AG08395 (cell line): Measurements from ENCODE around the gene SKIC2.
A peak's percentile ranks its signal among the peaks of the same experiment; 100 is the strongest.
"Not testable (repeated sequence)": the region's sequence is repeated elsewhere in the genome, so short reads cannot be mapped to it uniquely, and the experiment has no call there.

ENCODE experiments used
- DNase-seq: peaks from one replicate; pipeline ENCODE4 v3.0.0; 2012; ENCODE audit warnings: mixed read lengths, low spot score

Gene SKIC2

DNA sequence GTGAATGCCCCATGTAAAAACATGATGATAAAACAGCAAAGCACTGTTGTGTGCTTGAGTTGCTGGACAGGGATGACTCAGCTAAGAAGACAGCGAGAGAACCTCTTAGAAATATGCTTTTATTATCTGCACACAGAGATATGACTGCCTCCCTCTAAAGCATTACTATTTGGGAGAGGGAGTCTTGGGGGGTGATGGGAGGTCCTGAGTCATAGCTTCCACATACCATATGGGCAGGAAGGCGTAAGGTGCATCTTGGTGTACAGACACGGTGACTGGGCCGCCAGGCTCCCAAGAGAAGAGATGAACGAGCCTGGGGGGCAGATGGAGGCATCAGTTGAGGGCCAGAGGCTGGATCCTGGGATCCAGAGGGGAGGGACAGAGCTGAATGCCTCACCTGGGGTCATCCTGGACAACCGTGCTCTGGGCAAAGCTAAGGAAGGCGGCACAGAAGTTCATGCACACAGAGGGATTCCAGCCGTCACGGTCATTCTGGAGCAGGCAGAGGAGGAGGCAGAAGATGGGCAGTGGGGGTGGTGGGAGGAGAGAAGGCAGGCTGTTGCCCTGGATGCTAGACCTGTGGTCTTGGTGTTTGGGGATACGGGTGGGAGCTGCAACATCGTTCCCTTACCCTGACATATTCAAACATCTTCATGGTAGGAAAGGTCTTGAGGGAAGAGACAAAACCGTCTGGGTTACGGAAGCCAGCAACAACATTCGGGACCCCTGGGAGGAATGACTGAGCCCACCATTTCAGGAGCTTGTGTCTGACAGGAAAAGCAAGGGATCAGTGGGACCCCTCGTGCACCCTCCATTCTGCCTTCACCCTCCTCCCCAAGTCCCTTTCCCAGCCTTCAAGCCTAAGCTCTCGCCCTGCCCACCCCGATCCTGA lies 11.0 kb downstream of the SKIC2 start:
- DNase-seq: peak; percentile 10

DNA sequence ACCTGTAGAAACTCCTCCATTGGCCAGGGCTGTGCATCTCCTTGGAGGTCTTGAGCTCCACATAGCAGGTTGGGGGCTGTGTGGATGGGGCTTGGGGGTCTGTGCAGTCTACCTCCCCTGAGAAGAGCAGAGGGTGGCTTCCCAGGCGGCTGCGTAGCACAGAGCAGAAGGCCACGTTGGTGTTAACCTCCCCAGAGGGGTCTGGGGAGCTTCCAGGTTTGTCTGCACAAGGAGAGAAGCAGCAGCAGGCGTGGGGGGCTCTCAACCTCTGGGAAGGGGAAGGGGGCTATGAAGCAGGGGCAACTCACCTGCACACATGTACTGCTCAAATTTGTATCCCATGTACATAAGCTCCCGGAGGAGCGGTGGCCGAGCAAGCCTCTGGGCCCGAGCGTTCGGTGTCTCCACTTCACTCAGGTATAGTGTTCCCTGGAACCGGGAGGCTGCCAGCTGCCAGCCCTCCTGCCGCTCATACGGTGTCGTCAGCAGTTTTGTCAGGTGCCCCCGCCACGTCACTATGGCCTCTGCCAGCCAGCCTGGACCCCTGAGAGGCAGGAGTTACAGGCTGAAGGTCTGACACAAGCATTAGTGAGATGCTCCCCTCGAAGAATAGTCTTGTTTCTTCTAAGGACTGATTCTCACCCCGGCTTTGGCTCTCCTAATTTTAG lies 11.8 kb downstream of the SKIC2 start:
- DNase-seq: no peak

DNA sequence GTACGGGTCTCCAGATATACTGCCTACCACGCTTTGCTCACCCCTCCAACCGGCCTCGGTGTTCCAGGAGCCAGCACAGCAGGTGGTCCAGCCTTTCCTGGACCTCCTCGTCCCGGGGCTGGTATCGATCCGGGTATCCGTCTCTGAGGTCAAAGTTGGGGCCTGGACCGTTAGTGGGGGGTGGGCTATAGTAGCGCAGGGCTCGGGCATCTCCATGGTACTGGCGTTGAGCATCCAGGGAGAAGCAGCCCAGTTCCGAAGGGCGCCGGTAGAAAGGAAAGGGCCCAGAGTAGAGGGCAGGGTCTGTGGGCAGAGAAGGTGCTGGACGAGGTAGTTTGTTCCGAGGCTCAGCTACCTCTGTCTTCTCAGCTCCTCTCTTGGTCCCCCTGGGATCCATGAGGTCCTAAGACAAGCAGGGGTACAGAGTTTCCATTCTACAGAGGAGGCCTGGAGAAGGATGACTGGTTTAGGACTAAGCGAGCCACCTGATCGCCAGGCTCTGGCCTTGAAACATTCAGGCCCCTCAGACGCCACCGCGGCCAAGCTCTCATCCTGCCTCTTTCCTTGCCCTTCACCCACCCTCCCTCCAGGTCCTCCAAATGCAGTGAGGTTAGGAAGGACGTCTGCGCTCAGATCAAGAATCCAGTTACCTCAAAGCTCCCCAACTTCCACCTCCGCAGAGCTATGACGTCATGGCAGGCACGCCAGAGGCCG lies 12.5 kb downstream of the SKIC2 start:
- no peak for DNase-seq

DNA sequence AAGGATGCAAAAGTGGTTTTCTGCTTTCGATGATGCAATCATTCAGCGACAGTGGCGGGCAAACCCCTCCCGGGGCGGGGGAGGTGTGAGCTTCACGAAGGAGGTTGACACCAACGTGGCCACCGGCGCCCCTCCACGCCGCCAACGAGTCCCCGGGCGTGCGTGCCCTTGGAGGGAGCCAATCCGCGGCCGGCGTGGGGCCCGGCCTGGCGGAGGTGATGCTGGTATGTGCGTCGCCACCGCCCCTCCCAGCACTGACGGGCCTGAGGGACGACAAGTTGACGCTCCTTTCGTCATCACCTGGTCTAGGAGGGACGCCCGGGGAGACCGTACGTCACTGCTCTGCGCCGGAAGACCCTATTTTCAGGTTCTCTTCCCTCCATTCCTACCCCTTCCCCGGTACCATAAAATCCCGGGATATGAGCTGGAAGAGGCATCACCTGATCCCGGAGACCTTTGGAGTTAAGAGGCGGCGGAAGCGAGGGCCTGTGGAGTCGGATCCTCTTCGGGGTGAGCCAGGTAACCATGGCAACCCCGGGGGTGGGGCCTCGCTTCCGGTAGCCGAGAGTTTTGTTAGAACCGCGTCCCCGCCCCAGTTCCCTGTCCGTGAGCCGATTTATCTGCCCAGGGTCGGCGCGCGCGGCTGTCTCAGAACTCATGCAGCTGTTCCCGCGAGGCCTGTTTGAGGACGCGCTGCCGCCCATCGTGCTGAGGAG lies 13.2 kb downstream of the SKIC2 start, which contains the start of gene DXO:
Gene DXO, minus strand, starts transcription at position 146 of the 716 bp plus-strand sequence. CDS start 463 bp downstream, outside the sequence.
- DNase-seq: peak; percentile 99

DNA sequence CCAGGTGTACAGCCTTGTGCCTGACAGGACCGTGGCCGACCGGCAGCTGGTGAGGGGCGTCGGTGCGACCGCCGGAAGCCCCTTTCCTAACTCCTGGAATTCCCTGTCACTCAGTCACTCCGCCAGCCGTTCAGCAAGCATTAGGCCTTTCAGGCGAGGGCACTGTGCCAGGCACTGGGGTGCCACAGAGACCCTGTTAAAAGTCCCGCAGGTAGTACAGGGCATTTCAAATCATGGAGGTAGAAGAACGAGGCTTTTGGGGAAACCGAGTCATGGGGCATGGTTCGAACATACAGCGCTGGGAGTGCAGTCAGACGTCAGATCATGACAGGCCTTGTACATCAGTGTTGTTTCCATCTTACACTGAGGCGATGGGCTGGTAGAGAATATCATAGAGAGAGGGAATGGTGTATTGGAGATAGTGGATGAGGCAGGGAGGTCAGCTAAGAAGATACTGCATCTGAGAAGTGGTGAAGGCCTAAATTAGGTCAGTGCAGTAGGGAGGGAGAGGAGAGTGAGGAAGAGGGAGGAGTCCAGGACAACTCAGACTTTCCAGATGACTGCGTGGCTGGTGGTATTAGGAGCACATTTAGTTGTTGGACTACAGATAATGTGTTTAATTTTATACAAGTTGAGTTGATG lies 13.9 kb downstream of the SKIC2 start:
- DNase-seq: peak; percentile 73

DNA sequence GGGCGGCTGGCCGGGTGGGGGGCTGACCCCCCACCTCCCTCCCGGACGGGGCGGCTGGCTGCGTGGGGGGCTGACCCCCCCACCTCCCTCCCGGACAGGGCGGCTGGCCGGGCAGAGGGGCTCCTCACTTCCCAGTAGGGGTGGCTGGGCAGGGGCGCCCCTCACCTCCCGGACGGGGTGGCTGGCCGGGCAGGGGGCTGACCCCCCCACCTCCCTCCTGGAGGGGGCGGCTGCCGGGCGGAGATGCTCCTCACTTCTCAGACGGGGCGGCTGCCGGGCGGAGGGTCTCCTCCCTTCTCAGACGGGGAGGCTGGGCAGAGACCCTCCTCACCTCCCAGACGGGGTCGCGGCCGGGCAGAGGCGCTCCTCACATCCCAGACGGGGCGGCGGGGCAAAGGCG lies 17.1 kb downstream of the SKIC2 start:
- not testable (repeated sequence) for DNase-seq

DNA sequence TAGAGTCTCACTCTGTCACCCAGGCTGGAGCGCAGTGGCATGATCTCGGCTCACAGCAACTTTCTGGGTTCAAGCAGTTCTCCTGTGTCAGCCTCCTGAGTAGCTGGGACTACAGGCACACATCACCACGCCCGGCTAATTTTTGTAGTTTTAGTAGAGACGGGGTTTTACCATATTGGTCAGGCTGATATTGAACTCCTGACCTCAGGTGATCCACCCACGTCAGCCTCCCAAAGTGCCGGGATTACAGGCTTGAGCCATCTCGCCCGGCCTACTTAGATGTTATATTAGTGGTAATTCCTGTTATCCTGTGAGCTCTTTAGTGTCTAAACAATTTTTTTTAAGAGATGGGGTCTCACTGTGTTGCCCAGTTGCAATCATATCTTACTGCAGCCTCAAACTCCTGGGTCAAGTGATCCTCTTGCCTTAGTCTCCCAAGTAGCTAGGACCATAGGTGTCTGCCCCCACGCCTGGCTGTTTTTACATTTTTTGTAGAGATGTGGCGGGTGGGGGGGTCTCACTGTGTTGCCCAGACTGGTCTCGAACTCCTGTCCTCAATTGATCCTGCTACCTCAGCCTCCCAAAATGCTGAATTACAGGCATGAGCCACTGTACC lies 18.9 kb downstream of the SKIC2 start:
- DNase-seq: no peak

DNA sequence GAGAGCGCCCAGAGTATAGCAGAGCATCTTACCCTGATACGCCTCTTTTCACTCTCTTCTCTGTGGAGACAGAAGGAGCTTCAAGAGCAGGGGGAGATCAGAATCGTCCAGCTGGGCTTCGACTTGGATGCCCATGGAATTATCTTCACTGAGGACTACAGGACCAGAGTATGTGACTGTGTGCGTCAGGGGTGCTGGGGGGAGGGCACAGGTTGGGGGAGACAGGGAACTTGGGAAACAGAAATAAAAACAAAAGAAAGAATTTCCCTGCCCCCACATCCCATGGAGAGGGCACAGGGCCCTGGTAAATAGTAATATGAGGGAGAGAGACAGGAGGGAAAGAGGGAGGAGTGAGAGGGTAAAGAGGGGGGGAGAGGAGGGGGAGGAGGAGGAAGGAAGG lies 19.9 kb downstream of the SKIC2 start:
- DNase-seq: no peak

DNA sequence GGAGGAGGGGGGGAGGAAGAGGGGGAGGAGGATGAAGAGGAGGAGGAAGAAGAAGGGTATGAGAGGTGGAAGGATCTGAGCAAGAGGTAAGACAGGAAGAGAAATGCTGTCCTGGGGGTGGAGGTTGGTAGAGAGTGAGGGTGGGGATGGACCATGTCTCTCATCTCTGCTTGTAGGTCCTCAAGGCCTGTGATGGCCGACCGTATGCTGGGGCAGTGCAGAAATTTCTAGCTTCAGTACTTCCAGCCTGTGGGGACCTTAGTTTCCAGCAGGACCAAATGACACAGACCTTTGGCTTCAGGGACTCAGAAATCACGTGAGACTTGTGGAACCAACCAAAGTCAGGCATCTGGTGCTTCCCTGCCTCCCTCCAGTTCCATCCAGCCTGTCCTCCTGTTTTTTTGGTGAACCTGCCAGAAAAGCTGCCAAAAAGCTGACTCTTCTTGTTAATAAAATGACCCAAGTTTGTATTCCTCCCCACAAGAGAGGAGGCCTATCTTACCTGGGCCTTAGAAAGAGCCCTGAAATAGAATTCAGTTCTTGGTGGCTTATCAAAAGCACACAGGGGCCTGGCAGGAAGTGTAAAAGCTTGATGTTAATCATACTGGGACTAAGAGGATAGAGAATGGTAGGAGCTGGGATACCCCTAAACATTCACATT lies 20.4 kb downstream of the SKIC2 start:
- DNase-seq: no peak

DNA sequence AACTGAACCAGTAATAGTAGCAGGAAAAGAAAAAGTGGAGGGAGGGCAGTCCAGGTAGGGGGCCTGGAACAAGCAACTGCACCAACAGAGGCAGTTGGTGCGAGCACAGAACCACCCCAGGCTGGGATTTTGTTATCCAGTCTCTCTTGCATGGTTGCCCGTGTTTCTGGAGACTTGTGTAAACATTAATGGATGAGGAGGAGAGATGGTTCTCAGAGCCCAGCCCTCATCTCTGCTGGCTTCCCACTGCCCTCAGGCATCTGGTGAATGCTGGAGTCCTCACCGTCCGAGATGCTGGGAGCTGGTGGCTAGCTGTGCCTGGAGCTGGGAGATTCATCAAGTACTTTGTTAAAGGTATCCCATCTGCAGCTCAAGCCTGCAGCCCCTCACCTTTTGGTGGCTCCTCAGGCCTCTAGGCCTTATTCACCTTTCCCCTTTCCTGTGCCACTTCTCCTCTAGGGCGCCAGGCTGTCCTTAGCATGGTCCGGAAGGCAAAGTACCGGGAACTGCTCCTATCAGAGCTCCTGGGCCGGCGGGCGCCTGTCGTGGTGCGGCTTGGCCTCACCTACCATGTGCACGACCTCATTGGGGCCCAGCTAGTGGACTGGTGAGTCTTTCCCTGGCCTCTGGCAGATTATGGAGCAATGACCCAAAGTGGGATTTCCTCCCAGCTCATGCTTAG lies 21.4 kb downstream of the SKIC2 start:
- not testable (repeated sequence) for DNase-seq

DNA sequence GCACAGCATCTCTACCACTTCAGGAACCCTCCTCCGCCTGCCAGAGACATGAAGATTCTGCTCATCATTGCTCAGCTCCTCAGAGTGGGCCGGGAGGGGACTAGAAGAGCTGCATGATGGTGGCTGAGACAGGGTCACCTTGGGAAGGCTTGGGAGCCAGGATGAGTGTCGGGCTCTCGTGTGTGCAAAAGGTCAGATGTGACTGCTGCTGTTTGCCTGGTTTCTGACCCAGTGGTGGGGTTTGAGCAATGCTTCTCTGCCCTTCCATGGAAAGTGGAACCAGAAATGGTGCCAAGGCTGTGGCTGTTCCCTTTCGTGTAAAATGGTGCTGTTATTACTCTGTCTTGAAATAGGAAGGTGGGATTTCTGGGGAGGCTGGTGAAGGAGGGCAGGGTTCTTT lies 22.0 kb downstream of the SKIC2 start:
- not testable (repeated sequence) for DNase-seq

DNA sequence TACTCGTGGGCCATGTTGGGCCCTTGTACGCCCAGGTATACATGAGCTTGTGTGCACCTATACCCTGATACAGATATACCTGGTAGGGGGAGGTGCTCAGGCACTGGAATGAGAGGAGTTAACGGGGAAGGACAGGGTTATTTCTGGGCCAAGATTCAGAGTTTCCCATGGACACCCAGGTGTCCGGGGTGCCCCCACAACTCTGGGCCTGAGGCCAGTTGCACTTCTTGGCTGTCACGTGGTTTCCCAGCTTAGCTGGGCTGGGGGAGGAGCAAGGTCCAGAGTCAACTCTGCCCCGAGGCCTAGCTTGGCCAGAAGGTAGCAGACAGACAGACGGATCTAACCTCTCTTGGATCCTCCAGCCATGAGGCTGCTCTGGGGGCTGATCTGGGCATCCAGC lies 22.8 kb downstream of the SKIC2 start, which contains the start of gene C4A:
Gene C4A, plus strand, starts transcription at position 314 of the 400 bp plus-strand sequence. Its CDS starts 51 bp downstream, at position 365.
- not testable (repeated sequence) for DNase-seq

DNA sequence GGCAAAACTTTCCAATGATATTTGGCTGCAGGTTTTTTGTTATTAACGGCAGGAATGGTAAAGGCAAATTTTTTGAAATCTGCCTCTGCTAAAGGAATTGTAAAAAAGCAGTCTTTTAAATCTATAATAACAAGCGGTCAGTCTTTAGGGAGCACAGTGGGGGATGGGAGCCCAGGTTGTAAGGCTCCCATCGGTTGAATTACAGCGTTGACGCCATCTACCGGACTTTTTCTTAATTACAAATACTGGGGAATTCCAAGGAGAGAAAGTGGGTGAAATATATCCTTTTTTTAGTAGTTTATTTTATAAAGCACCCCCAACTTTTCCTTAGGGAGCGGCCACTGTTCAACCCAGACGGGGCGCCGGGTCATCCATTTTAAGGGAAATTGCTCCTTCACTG lies 30.4 kb downstream of the SKIC2 start:
- not testable (repeated sequence) for DNase-seq

DNA sequence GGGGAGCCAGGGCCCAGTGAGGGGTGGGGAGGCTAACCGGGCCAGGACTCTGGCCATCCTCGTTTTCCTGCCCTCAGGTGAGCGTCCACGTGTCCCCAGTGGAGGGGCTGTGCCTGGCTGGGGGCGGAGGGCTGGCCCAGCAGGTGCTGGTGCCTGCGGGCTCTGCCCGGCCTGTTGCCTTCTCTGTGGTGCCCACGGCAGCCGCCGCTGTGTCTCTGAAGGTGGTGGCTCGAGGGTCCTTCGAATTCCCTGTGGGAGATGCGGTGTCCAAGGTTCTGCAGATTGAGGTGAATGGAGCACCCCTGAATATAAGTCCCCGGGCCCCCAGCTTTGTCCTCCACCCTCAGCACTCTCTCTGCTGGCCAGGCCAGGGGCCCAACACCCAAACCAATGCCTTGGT lies 35.4 kb downstream of the SKIC2 start:
- not testable (repeated sequence) for DNase-seq

DNA sequence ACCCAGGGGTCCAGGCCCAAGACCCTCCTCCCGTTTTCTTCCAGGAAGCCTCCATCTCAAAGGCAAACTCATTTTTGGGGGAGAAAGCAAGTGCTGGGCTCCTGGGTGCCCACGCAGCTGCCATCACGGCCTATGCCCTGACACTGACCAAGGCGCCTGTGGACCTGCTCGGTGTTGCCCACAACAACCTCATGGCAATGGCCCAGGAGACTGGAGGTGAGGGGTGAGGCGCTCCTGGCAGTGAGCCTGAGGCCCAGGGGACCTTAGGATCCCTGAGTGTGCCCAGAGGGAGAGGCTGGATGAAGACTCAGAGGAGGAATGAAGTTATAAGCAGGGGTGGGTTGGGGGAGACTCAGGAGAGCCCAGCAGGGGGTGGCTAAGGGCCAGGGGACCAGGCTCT lies 37.4 kb downstream of the SKIC2 start:
- DNase-seq: not testable (repeated sequence)

DNA sequence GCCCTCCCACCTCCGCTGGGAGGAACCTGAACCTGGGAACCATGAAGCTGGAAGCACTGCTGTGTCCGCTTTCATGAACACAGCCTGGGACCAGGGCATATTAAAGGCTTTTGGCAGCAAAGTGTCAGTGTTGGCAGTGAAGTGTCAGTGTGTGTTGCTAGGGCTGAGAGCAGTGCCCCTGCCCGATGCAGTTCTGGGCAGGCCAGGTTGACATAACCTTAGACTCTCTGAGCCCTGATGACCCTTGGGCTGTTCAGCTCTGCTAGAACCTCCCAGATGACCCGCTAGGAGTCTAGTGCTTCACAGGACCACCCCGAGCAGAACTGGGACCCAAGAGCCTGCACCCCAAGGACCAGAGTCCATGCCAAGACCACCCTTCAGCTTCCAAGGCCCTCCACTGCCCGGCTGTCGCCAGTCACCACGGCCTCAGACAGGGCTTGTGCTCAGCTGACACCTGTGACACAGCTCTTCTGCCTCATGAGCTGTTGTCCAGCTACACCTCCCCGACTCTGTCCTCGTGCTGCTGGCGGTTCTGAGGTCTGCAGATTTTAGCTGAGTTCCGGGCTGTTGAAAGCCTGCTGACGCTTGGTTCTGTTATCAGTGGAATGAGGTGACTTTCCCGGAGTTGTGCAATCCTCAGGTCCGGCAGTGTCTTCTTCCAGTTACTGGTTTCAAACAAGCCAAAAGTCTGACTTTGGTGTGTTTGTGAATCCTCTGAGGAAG lies 43.7 kb downstream of the SKIC2 start:
- DNase-seq: not testable (repeated sequence)

DNA sequence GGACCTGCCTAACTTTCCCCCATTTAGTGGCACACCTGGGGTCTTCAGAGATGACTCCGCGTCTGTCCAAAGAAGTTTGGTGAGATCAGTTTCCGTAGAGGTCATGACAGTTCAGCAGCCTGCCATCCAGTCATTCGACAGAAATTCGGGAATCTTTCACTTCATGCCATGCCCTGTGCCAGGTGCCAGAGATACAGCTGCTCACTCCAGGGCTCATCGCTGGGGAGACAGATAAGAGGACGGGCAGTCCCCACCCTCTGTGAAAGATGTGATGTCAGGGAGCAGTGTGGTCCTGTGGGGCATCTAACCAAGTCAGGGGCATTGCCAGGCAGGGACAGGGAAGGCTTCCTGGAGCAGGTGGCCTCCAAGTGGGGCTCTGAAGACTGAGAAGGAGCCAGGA lies 44.3 kb downstream of the SKIC2 start:
- DNase-seq: not testable (repeated sequence)

DNA sequence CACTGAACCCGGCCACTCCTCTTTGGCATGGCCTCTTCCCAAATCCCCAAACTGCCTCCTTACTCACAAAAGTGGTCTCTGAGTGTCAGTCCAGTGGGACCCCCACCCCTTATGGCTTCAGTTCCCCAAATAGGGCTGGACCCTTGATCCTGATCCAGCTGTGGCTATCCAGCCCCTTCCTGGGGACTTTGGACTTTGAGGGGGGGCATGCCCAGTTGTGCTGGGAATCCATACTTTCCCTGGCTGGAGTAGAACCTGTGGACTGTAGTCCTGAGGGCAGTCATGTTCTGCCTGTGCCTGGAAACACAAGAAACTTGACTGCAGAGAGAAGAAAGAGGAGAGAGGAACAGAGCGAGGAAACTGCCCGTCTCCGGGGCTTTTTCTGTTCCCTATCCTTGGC lies 45.4 kb downstream of the SKIC2 start:
- DNase-seq: not testable (repeated sequence)
